HL-60 (cell line): ENCODE data around the gene DIS3L2.

Experiments used
- CTCF ChIP-seq: IDR thresholded peaks from one replicate; pipeline ENCODE4 v1.5.1; 2011; ENCODE audit warnings: low read length, control low read depth, inconsistent platforms; ENCODE audit not compliant: insufficient read depth
- GABPA ChIP-seq: IDR thresholded peaks from 2 replicates; pipeline ENCODE4 v1.6.1; 2012; ENCODE audit warnings: low read depth
- POLR2AphosphoS5 ChIP-seq: IDR thresholded peaks from 2 replicates; pipeline ENCODE4 v1.6.1; 2012; ENCODE audit warnings: low read depth
- REST ChIP-seq: IDR thresholded peaks from 2 replicates; pipeline ENCODE4 v1.6.1; 2012; ENCODE audit warnings: low read depth; ENCODE audit not compliant: insufficient replicate concordance

DNA sequence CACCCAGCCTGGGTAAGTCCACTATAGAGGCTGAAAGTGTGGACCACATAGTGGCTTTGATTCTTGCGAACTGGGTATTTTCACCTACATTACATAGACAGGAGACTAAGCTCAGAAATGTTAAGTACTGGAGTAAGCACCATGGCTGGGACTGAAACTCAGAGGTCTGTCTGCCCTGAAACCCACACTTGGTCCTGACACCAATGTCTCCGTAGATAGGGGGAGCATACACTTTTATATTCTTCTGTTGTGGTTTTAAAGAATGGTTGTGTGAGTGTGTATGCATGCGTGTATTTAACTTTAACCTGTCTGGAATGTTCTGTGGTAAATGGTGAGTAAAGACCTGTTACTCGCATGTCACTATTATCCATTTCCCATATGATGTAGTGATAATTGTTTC, 25.0 kb upstream of the DIS3L2 start:
- TF ChIP-seq CTCF: no peak
- TF ChIP-seq POLR2AphosphoS5: no peak
- TF ChIP-seq GABPA: no peak
- no peak for TF ChIP-seq REST
